HG03039 (cell line): ENCODE data around the gene EDDM3A.
"Not testable (repeated sequence)": the region's sequence is repeated elsewhere in the genome, so short reads cannot be mapped to it uniquely, and the experiment has no call there.

Experiments
- ATAC-seq: cut with Tn5 transposase; IDR thresholded peaks from one replicate; pipeline ENCODE4 v1.9.1; 2021; ENCODE audit warnings: mild to moderate bottlenecking, moderate library complexity; ENCODE audit not compliant: unreplicated experiment

Gene EDDM3A

GRCh38 chr14:20732979-20733635 is 12.6 kb upstream of the EDDM3A start:
- ATAC-seq: no peak

GRCh38 chr14:20733684-20734429 is 11.8 kb upstream of the EDDM3A start:
- no peak for ATAC-seq

GRCh38 chr14:20734430-20734806 is 11.3 kb upstream of the EDDM3A start:
- no peak for ATAC-seq

GRCh38 chr14:20738292-20738691 is 7.4 kb upstream of the EDDM3A start:
- ATAC-seq: not testable (repeated sequence)

GRCh38 chr14:20742132-20742531 is 3.6 kb upstream of the EDDM3A start:
- no peak for ATAC-seq

- no peak for ATAC-seq
Observed at GRCh38 chr14:20743556-20743955, 2.1 kb upstream of the EDDM3A start.

- ATAC-seq: no peak
Observed at GRCh38 chr14:20746566-20746965, 879 bp downstream of the EDDM3A start.

GRCh38 chr14:20748439-20748838 is 2.8 kb downstream of the EDDM3A start:
- ATAC-seq: no peak

- no peak for ATAC-seq
Observed at GRCh38 chr14:20750194-20750593, 4.5 kb downstream of the EDDM3A start.

- ATAC-seq: no peak
Observed at GRCh38 chr14:20751963-20752562, 6.4 kb downstream of the EDDM3A start.

GRCh38 chr14:20754308-20754707 is 8.6 kb downstream of the EDDM3A start:
- no peak for ATAC-seq

- ATAC-seq: no peak
Observed at GRCh38 chr14:20755037-20755436, 9.3 kb downstream of the EDDM3A start.

- no peak for ATAC-seq
Observed at GRCh38 chr14:20757965-20758364, 12.3 kb downstream of the EDDM3A start.

- not testable (repeated sequence) for ATAC-seq
Observed at GRCh38 chr14:20759465-20759864, 13.8 kb downstream of the EDDM3A start.

- ATAC-seq: no peak
Observed at GRCh38 chr14:20760950-20761349, 15.3 kb downstream of the EDDM3A start.

GRCh38 chr14:20768593-20768892 is 22.9 kb downstream of the EDDM3A start:
- ATAC-seq: no peak

GRCh38 chr14:20769421-20769820 is 23.7 kb downstream of the EDDM3A start:
- no peak for ATAC-seq

- no peak for ATAC-seq
Observed at GRCh38 chr14:20772650-20773049, 27.0 kb downstream of the EDDM3A start.

- ATAC-seq: no peak
Observed at GRCh38 chr14:20774258-20774824, 28.7 kb downstream of the EDDM3A start.

- no peak for ATAC-seq
Observed at GRCh38 chr14:20775043-20775442, 29.4 kb downstream of the EDDM3A start.

GRCh38 chr14:20775901-20776300 is 30.2 kb downstream of the EDDM3A start:
- ATAC-seq: no peak

- ATAC-seq: no peak
Observed at GRCh38 chr14:20781803-20782202, 36.1 kb downstream of the EDDM3A start.
